Heart left ventricle (tissue), 16 donors: Measurements from ENCODE around the gene COL2A1. TPM values are rescaled to one million over a fixed set of nuclear protein-coding genes. Genes with fewer than 3 reads are reported as not detected.

Experiments used
- ATAC-seq, 4 donors: fragments of 200-7000 bp; cut with Tn5 transposase; one replicate each; pipeline ENCODE4 v1.9.1; 2020 to 2022; ENCODE audit warnings: moderate library complexity in 4 of 4, mild to moderate bottlenecking in 3 of 4, moderate number of reproducible peaks in 1 of 4
- DNase-seq, 5 donors: peaks; one replicate each; pipeline ENCODE4 v3.0.0-alpha.2; 2020
- H3K27ac ChIP-seq, 12 donors: fragments of 200-600 bp; sonication (generic) in 4 of 12; one replicate each; pipeline versions ENCODE4 v1.5.0 to v1.8.0; 2016 to 2022; ENCODE audit warnings: mild to moderate bottlenecking in 2 of 12
- H3K27me3 ChIP-seq, 9 donors: fragments of 200-600 bp; sonication (generic) in 2 of 9; one replicate each; pipeline versions ENCODE4 v1.5.1 to v1.8.0; 2016 to 2022; ENCODE audit warnings: mild to moderate bottlenecking in 3 of 9
- H3K36me3 ChIP-seq, 9 donors: fragments of 200-600 bp; sonication (generic) in 2 of 9; one replicate each; pipeline versions ENCODE4 v1.5.0 to v1.8.0; 2018 to 2022; ENCODE audit warnings: mild to moderate bottlenecking in 2 of 9
- H3K4me1 ChIP-seq, 12 donors: fragments of 200-600 bp; sonication (generic) in 4 of 12; one replicate each; pipeline versions ENCODE4 v1.5.0 to v1.8.0; 2016 to 2022; ENCODE audit warnings: mild to moderate bottlenecking in 3 of 12
- H3K4me3 ChIP-seq, 12 donors: fragments of 200-600 bp; sonication (generic) in 4 of 12; one replicate each; pipeline versions ENCODE4 v1.5.0 to v1.8.0; 2017 to 2022; ENCODE audit warnings: mild to moderate bottlenecking in 9 of 12, moderate library complexity in 4 of 12
- H3K9me3 ChIP-seq, 12 donors: fragments of 200-600 bp; sonication (generic) in 4 of 12; one replicate each; pipeline versions ENCODE4 v1.5.0 to v1.8.0; 2016 to 2022; ENCODE audit warnings: mild to moderate bottlenecking in 1 of 12
- POLR2A ChIP-seq, 2 donors: fragments of 450-650 bp; IDR thresholded peaks; one replicate each; pipeline ENCODE4 v1.6.1; 2017; ENCODE audit warnings: antibody characterized with exemption in 2 of 2, mild to moderate bottlenecking in 2 of 2, moderate library complexity in 2 of 2
- WGBS, 4 donors: extraction: QIAGEN DNeasy Blood & Tissue Kit in 2 of 4; methylation state at CpG; one replicate each; pipeline versions ENCODE4 v1.1.5 to v1.1.7; 2013 to 2018; 5-methylcytosine and 5-hydroxymethylcytosine counted together
- intact Hi-C, 10 donors: fragments of 100-400 bp; cut with DNase I; formaldehyde crosslinking; loops; one replicate each; pipeline versions ENCODE4 v1.11.1 to v1.14.2; 2022
- polyA plus RNA-seq, 2 donors: library from polyadenylated mRNA; stranded (reverse); fragments of 200-250 nt; gene quantifications; one replicate each; pipeline ENCODE4 v1.2.3, GENCODE V29; 2013
- total RNA-seq, 9 donors: library from RNA; depleted of rRNA in 2 of 9; stranded (reverse); fragments of >200 nt in 2 of 9; fragmentation: NEBNext Ultra II Directional in 3 of 9; extraction: Animal tissue kit (Norgen Biotek cat#: 25700) in 3 of 9; gene quantifications; one replicate each; pipeline versions ENCODE4 v1.1.0 to v1.2.4, GENCODE V29; 2016 to 2023
- TF ChIP-seq, protein P1 (sequence below), 12 donors: fragments of 200-600 bp; sonication (generic) in 4 of 12; IDR thresholded peaks; one replicate each; pipeline versions ENCODE4 v1.5.0 to v1.8.0; 2018 to 2022; ENCODE audit warnings: antibody characterized with exemption in 12 of 12, mild to moderate bottlenecking in 5 of 12
- donor health status: ischemic (EF 13 %, LVEDD 7.1; RV severe dilation, severe dysfunction).
- donor health status: healthy with polysubstance abuse.
- donor health status: DM: no; HTN: yes; CAD: no.
- donor health status: DM: no; HTN: no; CAD: no.
- donor health status: ischemic (EF 25% LVEDD 6.9; RV normal size, moderate dysfunction).
- donor health status: ischemic (EF 25% LVEDD 5.7; RV mildly dilated, moderate dysfunction).
- donor health status: healthy.
- donor health status: DM: yes; HTN: yes; CAD: no.
- donor health status: ischemic (EF 35%, LVEDD 5.7; RV mildly dilated, moderate dysfunction).
- donor health status: nonischemic (EF 11% LVEDD 7.7; RV severe dilation, severe dysfunction).
- donor health status: DM: yes; HTN: yes; CAD: no.
- donor health status: PGD.
- donor health status: ischemic (EF 29% LVEDD 5.4; RV normal size, mild dysfunction).
- donor health status: nonischemic (EF 23%, LVEDD 6.1; RV moderate dilation, normal function).

COL2A1 gene
- total and polyA plus RNA-seq, 11 donors, result 0.04 to 0.39 (median 0.05) TPM; not detected in 8

- no peaks in the 10 kb centered on the region for H3K27me3 ChIP-seq
- H3K27ac ChIP-seq, result no peak overlapping the region
- H3K4me1 ChIP-seq, result no peaks in the 10 kb centered on the region
- WGBS, 4 donors, result 80 to 90% (median 87%) methylated on average over 8 to 11 of the region's 11 CpGs
- intact Hi-C loops, result no loop called here
- H3K4me3 ChIP-seq, result no peak overlapping the region
- no peak for DNase-seq
- no peaks in the 10 kb centered on the region for H3K36me3 ChIP-seq
- H3K9me3 ChIP-seq, result no peaks in the 10 kb centered on the region
- ATAC-seq, result no peak
- TF ChIP-seq POLR2A (IDR thresholded peaks at IDR 0.05), result no peak
- TF ChIP-seq, protein P1, sequence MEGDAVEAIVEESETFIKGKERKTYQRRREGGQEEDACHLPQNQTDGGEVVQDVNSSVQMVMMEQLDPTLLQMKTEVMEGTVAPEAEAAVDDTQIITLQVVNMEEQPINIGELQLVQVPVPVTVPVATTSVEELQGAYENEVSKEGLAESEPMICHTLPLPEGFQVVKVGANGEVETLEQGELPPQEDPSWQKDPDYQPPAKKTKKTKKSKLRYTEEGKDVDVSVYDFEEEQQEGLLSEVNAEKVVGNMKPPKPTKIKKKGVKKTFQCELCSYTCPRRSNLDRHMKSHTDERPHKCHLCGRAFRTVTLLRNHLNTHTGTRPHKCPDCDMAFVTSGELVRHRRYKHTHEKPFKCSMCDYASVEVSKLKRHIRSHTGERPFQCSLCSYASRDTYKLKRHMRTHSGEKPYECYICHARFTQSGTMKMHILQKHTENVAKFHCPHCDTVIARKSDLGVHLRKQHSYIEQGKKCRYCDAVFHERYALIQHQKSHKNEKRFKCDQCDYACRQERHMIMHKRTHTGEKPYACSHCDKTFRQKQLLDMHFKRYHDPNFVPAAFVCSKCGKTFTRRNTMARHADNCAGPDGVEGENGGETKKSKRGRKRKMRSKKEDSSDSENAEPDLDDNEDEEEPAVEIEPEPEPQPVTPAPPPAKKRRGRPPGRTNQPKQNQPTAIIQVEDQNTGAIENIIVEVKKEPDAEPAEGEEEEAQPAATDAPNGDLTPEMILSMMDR (IDR thresholded peaks at IDR 0.05), result no peak
These were observed 24.6 kb downstream of the COL2A1 start for GRCh38 chr12:47979686-47980085.

DNA sequence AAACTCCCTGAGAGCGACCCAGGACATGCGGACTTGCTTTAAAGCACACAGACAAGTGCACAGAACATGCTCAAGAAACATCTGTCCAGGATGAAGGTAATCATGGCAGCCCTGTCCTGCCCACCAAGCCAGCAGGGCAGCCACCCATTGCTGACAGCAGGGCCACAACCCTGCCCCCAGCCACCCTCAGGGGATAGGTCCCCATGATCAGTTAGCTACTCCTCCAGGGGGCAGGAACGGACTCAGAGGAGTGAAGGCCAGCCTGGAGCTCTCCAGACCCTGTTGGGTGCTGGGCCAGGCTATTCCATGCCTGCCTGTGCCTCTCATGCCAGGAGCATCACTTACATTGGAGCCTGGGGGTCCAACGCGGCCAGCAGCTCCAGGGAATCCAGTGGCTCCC lies 25.1 kb downstream of the COL2A1 start:
- no peaks in the 10 kb centered on the region for H3K9me3 ChIP-seq
- no peak overlapping the region for H3K27ac ChIP-seq
- TF ChIP-seq POLR2A (IDR thresholded peaks at IDR 0.05), result no peak
- TF ChIP-seq, protein P1 (IDR thresholded peaks at IDR 0.05), result no peak
- WGBS, 4 donors, result 83 to 100% (median 90%) methylated on average over 2 to 5 of the region's 5 CpGs
- intact Hi-C loops, result no loop called here
- H3K36me3 ChIP-seq, result no peaks in the 10 kb centered on the region
- H3K27me3 ChIP-seq, result no peaks in the 10 kb centered on the region
- H3K4me1 ChIP-seq, result no peaks in the 10 kb centered on the region
- ATAC-seq (no peak), DNase-seq (no peak)
- no peak overlapping the region for H3K4me3 ChIP-seq

DNA sequence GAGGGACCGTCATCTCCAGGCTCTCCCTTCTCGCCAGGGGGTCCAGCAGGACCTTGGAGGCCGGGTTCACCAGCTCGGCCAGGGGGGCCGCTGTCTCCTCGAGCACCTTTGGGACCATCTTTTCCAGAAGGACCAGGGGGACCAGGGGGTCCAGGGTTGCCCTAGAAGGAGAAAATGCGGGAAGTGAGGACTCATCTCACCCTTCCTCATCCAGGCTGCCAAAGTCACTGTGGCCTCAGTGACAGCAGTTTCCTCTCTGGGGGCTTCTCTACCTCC lies 25.7 kb downstream of the COL2A1 start:
- TF ChIP-seq, protein P1 (IDR thresholded peaks at IDR 0.05), result no peak
- TF ChIP-seq POLR2A (IDR thresholded peaks at IDR 0.05), result no peak
- WGBS, 4 donors, result 83 to 96% (median 89%) methylated on average over 7 of the region's 7 CpGs
- Histone ChIP-seq H3K4me3 (no peak overlapping the region), H3K27ac (no peak overlapping the region), H3K36me3 (no peaks in the 10 kb centered on the region), H3K9me3 (no peaks in the 10 kb centered on the region), H3K27me3 (no peaks in the 10 kb centered on the region), H3K4me1 (no peaks in the 10 kb centered on the region)
- ATAC-seq (no peak), DNase-seq (no peak)
- intact Hi-C loops, result no loop called here

GRCh38 chr12:47977772-47978597 lies 26.3 kb downstream of the COL2A1 start:
- no peak for ATAC-seq
- intact Hi-C loops, result no loop called here
- TF ChIP-seq POLR2A (IDR thresholded peaks at IDR 0.05), result no peak
- TF ChIP-seq, protein P1 (IDR thresholded peaks at IDR 0.05), result no peak
- DNase-seq, result no peak
- H3K9me3 ChIP-seq, result no peaks in the 10 kb centered on the region
- no peaks in the 10 kb centered on the region for H3K27me3 ChIP-seq
- no peak overlapping the region for H3K4me3 ChIP-seq
- 81 to 88% (median 86%) methylated on average over 16 to 18 of the region's 18 CpGs for WGBS, 4 donors
- no peaks in the 10 kb centered on the region for H3K36me3 ChIP-seq
- H3K4me1 ChIP-seq, result no peaks in the 10 kb centered on the region
- no peak overlapping the region for H3K27ac ChIP-seq
